ENCODE data around the gene PDE5A.

DNA sequence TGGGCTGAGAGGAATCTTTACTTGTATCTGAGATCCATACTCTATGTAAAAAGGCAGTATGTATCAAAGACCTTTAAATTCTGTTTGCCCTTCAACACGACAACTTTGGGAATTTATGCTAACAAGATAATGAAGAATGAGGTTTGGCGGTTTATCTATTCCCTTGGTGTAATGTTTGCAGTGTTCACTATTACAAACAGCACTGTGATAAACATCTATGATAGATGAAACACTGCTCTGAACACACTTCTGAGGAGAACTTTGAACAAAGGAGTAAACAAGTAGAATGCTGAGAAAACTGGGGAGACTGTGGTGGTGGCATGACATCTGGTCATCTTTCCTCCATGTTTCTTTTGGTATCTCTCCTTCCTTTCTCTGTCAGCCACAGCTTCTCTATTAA, 126.9 kb downstream of the PDE5A start:
- no peak for TF ChIP-seq TAF1 (IDR thresholded peaks at IDR 0.05; ENCODE audit: borderline replicate concordance, low read depth, low read length)
- TF ChIP-seq POLR2AphosphoS5 (IDR thresholded peaks at IDR 0.05; ENCODE audit: low read depth, low read length): no peak
